ENCODE results near the gene AIRE. TPM values are rescaled to one million over a fixed set of nuclear protein-coding genes. Genes with fewer than 3 reads are reported as not detected.
"Not testable (repeated sequence)": the region's sequence is repeated elsewhere in the genome, so short reads cannot be mapped to it uniquely, and the experiment has no call there.

AIRE gene
- total RNA-seq, 1 donor from 2014 or later = 0.25 TPM

DNA sequence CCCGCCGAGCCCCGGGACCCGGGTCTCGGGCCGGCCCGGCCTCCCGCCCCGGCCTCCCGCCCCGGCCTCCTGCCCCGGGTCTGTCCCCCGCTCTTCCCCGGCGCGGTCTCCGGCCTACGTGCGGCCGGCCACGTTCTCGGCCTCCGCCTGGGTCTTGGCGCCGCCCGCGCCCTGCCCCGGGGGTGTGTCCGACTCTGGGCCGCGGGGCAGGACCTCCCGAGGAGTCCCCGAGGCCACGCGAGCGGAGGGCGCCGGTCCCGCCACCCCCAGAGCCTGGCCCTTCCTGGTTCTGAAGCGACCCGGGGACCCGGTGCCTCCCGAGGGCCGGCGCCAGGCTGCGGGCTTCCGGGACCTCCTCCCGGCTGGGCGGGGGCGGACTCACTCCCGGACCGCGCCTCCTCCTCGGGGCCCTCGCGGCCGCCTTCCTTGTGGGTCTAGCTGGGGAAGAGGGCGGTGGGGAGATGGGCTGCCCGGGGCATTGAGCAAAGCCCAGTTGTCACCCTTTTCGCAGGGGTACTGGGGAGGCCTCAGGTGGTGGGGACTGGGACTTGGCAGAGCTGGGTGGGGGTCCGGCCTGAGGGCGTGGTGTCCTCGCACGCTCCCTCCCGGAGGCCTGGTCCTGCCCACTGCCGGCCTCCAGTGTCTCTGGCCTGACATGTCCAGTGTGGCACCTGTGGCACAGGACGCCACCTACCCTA is 14.7 kb downstream of the AIRE start:
- TF ChIP-seq POLR2A (IDR thresholded peaks at IDR 0.05) = no peak
- TF ChIP-seq POLR2AphosphoS5 (IDR thresholded peaks at IDR 0.05; ENCODE audit: insufficient read depth in 1 of 2, low read depth in 1 of 2) = no peak
- intact Hi-C loops (cut with DNase I) = no loop called here
- DNase-seq (ENCODE audit: extremely low spot score in 2 of 2) = no peak
- Histone ChIP-seq H3K4me1 (peaks cover 77% of the 10 kb centered on the region), H3K4me3 (peak overlapping the region; percentile 79 to 99), H3K27ac (peak overlapping the region; percentile 92), H3K27me3 (no peaks in the 10 kb centered on the region), H3K9me3 (no peaks in the 10 kb centered on the region), H3K36me3 (no peaks in the 10 kb centered on the region)

DNA sequence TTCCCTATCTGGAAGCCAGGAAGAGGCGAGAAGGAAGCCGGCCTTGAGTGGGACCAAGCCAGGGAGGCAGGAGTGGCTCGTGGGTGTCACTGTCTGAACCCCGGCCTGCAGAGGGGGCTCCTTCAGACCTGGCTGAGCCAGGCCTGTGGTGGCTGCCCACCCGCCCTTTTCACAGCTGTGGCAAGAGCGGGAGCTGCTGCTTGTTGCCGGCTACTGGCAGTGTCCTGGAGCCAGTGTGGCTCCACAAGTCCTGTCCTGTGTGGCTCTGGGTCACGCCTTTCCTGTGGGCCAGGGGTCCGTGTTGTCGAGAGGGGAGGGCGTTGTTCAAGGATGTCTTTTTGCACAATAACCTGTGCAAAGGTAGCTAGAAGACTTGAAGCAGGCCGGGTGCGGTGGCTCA is 15.5 kb downstream of the AIRE start:
- Histone ChIP-seq H3K9me3 (no peaks in the 10 kb centered on the region), H3K4me3 (peak overlapping the region; percentile 79 to 99), H3K4me1 (peaks cover 70% of the 10 kb centered on the region), H3K27me3 (no peaks in the 10 kb centered on the region), H3K36me3 (no peaks in the 10 kb centered on the region), H3K27ac (peak overlapping the region; percentile 92)
- DNase-seq (ENCODE audit: extremely low spot score in 2 of 2) = no peak
- no peak for TF ChIP-seq POLR2A (IDR thresholded peaks at IDR 0.05)
- no peak for TF ChIP-seq POLR2AphosphoS5 (IDR thresholded peaks at IDR 0.05; ENCODE audit: insufficient read depth in 1 of 2, low read depth in 1 of 2)
- TF ChIP-seq, protein P1, sequence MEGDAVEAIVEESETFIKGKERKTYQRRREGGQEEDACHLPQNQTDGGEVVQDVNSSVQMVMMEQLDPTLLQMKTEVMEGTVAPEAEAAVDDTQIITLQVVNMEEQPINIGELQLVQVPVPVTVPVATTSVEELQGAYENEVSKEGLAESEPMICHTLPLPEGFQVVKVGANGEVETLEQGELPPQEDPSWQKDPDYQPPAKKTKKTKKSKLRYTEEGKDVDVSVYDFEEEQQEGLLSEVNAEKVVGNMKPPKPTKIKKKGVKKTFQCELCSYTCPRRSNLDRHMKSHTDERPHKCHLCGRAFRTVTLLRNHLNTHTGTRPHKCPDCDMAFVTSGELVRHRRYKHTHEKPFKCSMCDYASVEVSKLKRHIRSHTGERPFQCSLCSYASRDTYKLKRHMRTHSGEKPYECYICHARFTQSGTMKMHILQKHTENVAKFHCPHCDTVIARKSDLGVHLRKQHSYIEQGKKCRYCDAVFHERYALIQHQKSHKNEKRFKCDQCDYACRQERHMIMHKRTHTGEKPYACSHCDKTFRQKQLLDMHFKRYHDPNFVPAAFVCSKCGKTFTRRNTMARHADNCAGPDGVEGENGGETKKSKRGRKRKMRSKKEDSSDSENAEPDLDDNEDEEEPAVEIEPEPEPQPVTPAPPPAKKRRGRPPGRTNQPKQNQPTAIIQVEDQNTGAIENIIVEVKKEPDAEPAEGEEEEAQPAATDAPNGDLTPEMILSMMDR (IDR thresholded peaks at IDR 0.05) = no peak
- intact Hi-C loops (cut with DNase I) = no loop called here

DNA sequence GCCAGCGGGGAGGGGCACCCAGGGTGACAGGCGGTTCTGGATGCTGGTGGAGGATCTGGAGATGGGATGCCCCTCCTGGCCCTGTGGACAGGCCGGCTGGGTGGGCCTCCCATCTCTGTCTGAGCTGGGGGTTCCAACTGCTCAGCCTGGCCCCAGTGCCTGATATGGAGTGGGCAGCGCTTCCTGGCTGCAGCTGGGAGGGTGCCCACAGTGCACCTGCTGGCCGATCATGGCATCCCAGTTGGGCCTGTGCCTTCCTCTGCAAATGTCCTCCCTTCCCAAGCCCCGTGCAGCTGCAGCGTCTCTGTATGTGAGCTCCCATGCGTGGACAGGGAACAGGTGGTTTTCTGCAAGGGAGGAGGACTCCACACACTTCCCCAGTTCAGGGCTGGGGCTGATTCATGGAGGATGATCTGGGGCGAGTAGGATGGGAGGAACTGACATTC is 16.3 kb downstream of the AIRE start:
- Histone ChIP-seq H3K36me3 (no peaks in the 10 kb centered on the region), H3K27ac (no peak overlapping the region), H3K9me3 (no peaks in the 10 kb centered on the region), H3K4me1 (peaks cover 73% of the 10 kb centered on the region), H3K4me3 (no peak overlapping the region), H3K27me3 (no peaks in the 10 kb centered on the region)
- intact Hi-C loops (cut with DNase I) = no loop called here
- DNase-seq (ENCODE audit: extremely low spot score in 2 of 2) = no peak
- TF ChIP-seq POLR2AphosphoS5 (IDR thresholded peaks at IDR 0.05; ENCODE audit: insufficient read depth in 1 of 2, low read depth in 1 of 2) (no peak), POLR2A (IDR thresholded peaks at IDR 0.05) (no peak)
- TF ChIP-seq, protein P1 (IDR thresholded peaks at IDR 0.05) = no peak

DNA sequence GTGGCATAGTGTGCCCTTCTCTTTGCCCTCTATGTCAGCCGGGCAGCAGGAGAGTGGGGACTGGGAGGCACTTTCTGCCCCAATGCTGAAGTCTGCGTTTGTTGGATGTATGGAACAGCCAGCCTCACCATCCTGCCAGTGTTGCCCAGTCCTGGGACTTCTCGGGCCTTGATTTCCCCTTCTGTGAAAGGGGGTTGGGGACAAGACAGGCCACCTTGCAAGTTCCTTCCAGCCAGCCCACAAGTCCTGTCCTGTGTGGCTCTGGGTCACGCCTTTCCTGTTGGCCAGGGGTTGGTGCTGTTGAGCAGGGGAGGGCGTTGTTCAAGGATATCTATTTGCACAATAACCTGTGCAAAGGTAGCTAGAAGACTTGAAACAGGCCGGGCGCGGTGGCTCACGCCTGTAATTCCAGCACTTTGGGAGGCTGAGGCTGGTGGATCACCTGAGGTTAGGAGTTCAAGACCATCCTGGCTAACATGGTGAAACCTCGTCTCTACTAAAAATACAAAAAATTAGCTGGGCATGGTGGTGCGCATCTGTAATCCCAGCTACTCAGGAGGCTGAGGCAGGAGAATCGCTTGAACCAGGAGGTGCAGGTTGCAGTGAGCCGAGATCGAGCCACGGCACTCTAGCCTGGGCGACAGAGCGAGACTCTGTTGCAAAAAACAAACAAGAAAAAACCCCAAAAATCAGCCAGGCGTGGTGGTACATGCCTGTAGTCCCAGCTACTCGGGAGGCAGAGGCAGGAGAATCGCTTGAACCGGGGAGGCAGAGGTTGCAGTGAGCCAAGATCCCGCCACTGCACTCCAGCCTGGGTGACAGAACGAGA is 17.1 kb downstream of the AIRE start:
- H3K27me3 ChIP-seq; DNase-seq (ENCODE audit: extremely low spot score in 2 of 2); intact Hi-C loops (cut with DNase I); H3K36me3 ChIP-seq; H3K27ac ChIP-seq; H3K4me3 ChIP-seq; H3K9me3 ChIP-seq: not testable (repeated sequence)
- H3K4me1 ChIP-seq = peaks cover 67% of the 10 kb centered on the region

DNA sequence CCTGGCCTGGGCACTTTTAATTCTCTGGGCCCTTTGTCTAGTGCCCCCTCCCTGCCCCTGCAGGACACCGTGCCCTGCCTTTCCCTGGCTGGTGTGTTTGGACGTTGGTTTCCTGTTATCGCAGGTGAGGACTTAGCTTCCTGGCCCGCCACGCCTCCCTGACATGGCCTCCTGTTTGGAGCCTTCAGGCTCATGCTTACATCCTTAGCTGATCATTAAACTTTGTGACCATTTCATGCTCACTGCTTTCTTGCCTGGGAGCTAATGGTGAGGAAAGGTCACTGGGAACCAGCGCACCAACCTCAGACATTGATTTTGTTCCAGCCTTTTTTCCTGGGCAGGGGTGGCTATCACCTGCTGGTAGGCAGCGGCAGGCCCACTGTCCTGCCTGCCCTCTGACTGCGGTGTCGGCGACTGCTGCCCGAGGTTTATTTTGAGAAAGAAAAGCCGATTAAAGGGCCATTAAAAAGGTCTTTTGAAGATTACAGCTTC is 17.9 kb downstream of the AIRE start:
- no peaks in the 10 kb centered on the region for H3K9me3 ChIP-seq
- peaks cover 62% of the 10 kb centered on the region for H3K4me1 ChIP-seq
- H3K36me3 ChIP-seq = no peaks in the 10 kb centered on the region
- no peak overlapping the region for H3K27ac ChIP-seq
- no peak for DNase-seq (ENCODE audit: extremely low spot score in 2 of 2)
- no peaks in the 10 kb centered on the region for H3K27me3 ChIP-seq
- TF ChIP-seq POLR2AphosphoS5 (IDR thresholded peaks at IDR 0.05; ENCODE audit: insufficient read depth in 1 of 2, low read depth in 1 of 2) (no peak), POLR2A (IDR thresholded peaks at IDR 0.05) (no peak)
- TF ChIP-seq, protein P1 (IDR thresholded peaks at IDR 0.05) = no peak
- intact Hi-C loops (cut with DNase I) = no loop called here
- no peak overlapping the region for H3K4me3 ChIP-seq
